GM18511 (cell line): ENCODE measurements around the gene DNM3.

Experiments
- ATAC-seq: cut with Tn5 transposase; IDR thresholded peaks from one replicate; pipeline ENCODE4 v1.9.1; 2021; ENCODE audit warnings: mild to moderate bottlenecking, moderate library complexity; ENCODE audit not compliant: unreplicated experiment

Gene DNM3

DNA sequence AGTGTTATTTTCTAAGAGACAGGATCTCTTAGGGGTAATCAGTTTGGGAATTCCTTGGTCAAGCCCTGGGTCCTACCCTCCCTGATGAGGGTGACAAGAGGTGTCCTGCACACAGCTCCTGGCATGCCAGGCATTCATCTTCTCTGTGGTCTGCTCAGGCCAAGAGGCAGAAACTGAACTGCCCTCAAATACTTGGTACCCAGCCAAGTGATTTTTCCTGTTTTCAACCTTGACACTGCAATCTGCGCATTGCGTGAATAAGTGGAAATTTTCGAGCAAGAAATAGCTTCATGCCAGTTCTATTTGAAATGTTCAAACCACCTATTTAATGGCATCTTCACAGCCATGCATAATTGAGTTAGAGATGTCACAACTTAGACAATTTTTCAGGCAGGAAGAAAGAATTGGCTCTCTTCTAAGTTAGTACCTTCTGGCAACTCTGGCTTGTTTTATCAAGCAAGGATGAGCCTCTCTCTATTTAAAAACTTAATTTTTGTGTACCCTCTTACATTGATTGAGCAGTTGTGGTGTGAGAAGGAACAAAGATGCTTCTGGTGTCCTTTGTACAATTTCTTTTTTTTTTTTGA, 27.0 kb downstream of the DNM3 start:
- ATAC-seq = no peak

- ATAC-seq = no peak
These were observed 27.8 kb downstream of the DNM3 start for GRCh38 chr1:171869097-171869496.

- no peak for ATAC-seq
These were observed 30.6 kb downstream of the DNM3 start for GRCh38 chr1:171871848-171872247.

GRCh38 chr1:171872430-171872829, 31.1 kb downstream of the DNM3 start:
- ATAC-seq = no peak

GRCh38 chr1:171873664-171874063, 32.4 kb downstream of the DNM3 start:
- no peak for ATAC-seq

DNA sequence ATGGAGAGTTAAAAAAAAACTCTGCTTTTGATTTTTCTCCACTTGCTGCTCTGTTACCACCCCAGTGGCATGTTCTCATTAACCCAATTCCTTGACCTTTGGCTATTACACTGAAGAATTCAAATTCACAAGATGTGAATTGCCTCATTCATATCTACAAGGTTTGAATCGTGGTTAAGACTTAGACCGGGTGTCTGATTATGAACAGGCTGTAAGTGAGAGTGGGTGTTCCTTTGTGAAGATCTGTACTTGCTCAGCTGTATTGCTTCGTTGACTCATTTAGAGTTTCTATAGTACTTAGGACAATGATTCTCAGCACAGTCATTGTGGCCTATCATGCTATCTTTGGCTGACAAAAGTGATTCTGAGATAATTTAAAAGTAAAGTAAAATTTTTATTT, 36.4 kb downstream of the DNM3 start:
- ATAC-seq = no peak

DNA sequence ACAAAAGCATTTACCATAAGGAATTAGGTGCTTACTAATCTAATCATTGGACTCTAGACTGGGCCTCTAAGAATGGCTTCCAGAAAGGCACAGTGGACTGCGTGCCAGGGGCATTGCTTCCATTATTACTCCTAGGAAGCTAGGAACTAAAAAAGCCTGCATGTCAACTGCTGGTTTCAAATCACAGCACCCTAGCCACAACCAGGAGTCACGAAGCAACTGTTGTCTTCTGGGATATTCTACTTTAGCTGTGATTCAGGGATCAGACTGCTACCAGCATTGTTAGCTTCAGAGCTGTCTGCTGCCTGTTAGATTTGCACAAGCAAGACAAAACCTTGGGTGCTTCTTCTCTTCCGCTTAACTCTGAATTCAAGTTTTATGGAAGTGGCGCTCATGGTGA, 38.3 kb downstream of the DNM3 start:
- ATAC-seq = no peak

- ATAC-seq = no peak
These were observed 40.1 kb downstream of the DNM3 start for GRCh38 chr1:171881442-171881841.

GRCh38 chr1:171883849-171884248, 42.6 kb downstream of the DNM3 start:
- ATAC-seq = no peak

DNA sequence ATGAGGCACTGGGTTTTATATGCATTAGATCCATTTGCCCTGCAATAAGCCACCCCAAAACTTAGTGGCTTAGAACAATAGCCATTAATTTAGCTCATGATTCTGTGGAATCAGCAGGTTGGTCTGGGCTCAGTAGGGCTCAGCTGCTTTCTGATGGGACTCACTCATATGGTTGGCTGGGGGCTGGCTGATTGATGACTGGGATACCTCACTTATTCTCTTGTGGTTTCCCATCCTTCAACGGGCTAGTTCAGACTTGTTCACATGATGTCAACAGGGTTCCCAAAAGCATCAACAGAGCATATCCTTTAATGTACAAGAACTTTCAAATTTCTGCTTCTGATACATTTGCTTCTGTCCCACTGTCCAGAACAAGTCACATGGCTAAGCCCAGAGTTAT, 43.2 kb downstream of the DNM3 start:
- no peak for ATAC-seq

DNA sequence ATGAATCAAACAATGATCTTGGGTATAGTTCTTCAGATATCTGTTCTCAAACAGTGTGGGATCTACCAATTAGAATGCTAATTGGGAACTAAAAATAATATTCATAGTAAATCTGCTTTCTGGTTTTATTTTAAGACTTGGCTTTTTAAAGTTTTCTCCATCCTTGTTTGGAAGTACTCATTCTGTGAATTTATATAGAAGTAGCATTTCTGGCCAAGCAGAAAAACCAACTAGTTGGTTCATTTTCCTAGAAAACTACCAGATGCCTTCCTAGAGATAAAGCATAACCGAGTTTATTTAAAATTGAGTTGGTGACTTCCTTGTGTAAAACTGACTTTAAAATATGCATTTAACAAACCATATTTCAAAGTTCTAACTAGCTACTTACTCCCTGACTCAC, 48.8 kb downstream of the DNM3 start:
- no peak for ATAC-seq

GRCh38 chr1:171896936-171897703, 55.8 kb downstream of the DNM3 start:
- ATAC-seq = no peak

- no peak for ATAC-seq
These were observed 57.6 kb downstream of the DNM3 start for GRCh38 chr1:171898941-171899340.

DNA sequence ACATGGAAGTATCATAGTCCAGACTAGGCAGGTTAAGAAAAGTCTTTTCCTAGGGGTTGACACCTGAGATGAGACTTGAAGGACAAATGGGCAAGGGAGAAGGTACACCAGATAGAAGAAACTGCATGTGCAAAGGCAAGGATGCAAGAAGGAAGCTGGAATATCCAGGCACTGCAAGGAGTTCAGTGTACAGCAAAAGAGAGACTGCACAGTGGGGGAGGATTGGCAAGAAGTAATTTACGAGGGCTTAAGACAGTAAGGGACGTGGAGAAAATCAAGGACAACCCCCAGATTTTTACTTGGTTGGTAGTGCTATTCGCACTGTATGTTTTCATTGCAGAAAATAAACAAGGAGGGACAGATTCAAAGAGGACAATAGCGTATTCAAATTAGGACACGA, 58.5 kb downstream of the DNM3 start:
- no peak for ATAC-seq

DNA sequence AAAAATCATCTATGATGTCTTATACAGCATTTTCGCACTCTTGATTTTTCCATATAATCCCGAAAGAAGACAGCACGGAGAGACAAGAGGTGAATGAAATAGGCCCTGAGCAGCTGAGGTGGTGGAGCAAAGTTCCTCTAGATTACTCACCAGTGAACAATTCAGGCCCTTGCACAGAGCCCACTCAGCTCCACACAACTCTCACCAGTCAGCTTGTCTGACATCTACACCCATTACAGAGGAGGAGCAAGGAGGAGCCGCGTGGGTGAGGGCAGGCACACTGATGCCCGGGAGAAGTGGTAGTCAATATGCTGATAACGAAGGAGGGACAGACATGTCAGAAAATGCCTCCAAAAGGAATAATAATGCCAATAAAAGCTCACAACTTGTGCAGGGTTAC, 59.9 kb downstream of the DNM3 start:
- ATAC-seq = no peak

DNA sequence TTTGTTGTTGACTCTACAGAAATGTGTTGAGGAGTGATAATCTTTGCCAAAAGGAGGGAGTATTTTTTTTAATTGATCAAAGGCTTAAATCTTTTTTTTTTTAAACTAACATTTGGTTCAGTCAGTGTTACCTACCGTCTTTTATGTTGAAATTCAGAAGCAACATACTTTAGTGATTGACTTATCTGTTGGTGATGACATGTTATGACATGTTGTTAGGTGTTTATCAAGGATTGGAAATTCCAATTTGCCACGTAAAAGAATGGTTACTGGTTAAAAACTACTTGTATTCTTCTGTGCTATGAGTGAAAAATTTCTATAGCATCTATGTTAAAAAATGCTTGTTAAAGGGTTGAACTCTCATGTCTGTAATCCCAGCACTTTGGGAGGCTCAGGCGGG, 61.2 kb downstream of the DNM3 start:
- ATAC-seq = no peak

DNA sequence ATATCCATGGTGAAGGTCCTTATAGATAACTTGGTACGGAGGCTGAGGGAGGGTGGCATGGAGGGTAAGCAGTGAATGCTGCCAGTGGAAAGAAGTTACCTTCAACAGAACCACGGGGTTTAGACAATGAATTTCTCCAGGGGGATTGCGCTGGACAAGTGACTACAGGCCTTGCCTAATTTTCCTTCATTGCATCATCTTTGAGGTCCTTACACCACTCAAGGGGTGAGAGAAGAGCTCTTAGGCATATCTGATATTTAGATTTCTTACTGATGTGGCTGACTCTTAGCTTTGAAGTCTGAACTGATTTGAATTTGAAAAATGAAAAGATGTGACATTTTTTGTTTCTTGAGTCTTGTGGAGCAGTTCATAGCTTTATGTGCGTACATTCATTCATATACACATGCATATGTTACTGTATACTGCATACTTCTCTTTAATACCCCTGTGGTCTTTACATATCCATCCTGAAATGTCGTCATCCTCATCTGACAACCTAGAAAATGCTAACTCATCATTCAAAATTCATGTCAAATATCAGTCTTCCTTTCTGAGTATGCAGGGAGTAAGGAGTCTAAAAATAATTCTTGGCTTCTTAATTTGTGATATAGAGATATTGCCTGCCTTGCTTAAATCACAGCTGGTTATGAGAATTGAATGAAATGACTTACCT, 63.6 kb downstream of the DNM3 start:
- ATAC-seq = no peak

GRCh38 chr1:171909711-171910110, 68.4 kb downstream of the DNM3 start:
- no peak for ATAC-seq

GRCh38 chr1:171910786-171911185, 69.5 kb downstream of the DNM3 start:
- ATAC-seq = no peak

- ATAC-seq = no peak
These were observed 70.2 kb downstream of the DNM3 start for GRCh38 chr1:171911506-171911905.

DNA sequence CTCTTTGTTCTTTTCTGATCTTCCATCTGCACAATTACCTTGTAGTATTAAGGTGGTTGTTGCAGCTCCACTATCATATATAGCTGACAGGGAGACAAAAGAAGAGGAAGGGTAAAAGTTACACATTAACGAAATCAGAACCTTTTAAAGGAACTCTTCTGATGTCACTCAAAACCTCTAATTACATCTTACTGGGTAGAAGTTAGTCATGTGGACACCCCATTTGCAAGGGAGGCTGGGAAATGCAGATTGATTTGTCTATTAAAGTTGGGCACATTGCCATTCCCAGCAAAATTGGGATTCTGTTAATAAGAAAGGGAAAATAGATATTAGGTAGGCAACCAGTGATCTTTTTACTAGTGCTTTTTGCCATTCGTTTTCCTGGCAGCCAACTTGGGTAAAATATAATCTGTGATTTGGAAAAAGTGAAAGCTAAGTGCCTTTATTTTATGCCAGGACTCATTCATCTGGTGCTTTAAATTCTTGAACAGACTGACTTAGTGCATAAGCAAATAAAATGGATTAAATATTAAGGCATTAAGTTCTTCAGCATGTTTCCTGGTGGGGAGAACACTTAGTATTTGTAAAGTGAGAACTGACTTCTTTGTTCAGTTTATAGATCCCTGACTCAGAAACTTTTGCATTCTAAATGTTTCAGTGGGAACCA, 71.3 kb downstream of the DNM3 start:
- ATAC-seq = no peak

DNA sequence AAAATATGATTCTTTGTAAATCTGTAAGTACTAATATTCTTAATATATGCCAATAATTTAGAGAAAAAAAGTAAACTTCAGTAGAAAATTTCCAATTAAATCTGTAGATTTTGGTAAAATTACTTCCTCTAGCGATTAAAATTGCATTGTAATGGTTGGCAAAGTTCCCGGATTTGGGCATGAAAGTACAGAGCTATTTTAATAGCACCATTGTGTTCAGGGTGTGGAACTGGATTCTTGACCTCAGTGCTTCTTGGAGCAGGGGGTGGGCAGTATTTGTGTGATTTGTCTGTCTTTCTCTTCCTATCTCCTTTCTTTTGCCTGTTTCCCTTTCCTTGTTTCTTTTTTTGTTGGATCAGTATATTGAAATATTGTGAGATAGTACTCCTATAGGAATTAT, 72.1 kb downstream of the DNM3 start:
- no peak for ATAC-seq
